PC-9 (cell line): ENCODE data around the gene CLCN3. TPM values are rescaled to one million over a fixed set of nuclear protein-coding genes. Genes with fewer than 3 reads are reported as not detected.

Experiments used
- BruUV-seq: library from RNA; stranded (reverse); fragments of 400-500 nt; replicated peaks from 2 replicates; lab custom pipeline; 2021; lab: Mats Ljungman, UMichigan
- CTCF ChIA-PET: fragments of 300-600 bp; sonication (Branson Sonifier 250); formaldehyde crosslinking; loops from one replicate; lab custom pipeline; 2022; ENCODE audit warnings: antibody characterized with exemption; lab: Charles Lee
- POLR2A ChIA-PET: fragments of 300-600 bp; sonication (Branson Sonifier 250); formaldehyde crosslinking; loops from one replicate; lab custom pipeline; 2022; ENCODE audit warnings: antibody characterized with exemption; ENCODE audit not compliant: unreplicated experiment; lab: Charles Lee
- DNase-seq, 2 experiments: peaks; one replicate each; pipeline versions ENCODE4 v3.0.0 to v3.0.0-alpha.2; 2015 to 2022; ENCODE audit warnings: mixed read lengths in 1 of 2
- H2AFZ ChIP-seq: fragments of 200-600 bp; sonication (generic); 2 replicates; pipeline ENCODE4 v1.8.1; 2017; ENCODE audit warnings: antibody characterized with exemption
- H3F3A ChIP-seq: fragments of 200-600 bp; sonication (generic); 2 replicates; pipeline ENCODE4 v1.8.1; 2017; ENCODE audit warnings: antibody characterized with exemption, mild to moderate bottlenecking, low read depth; ENCODE audit not compliant: insufficient read depth
- H3K27ac ChIP-seq: fragments of 200-600 bp; sonication (generic); 2 replicates; pipeline ENCODE4 v1.6.1; 2016; ENCODE audit warnings: mixed run types
- H3K27me3 ChIP-seq: fragments of 200-600 bp; sonication (generic); 2 replicates; pipeline ENCODE4 v1.6.1; 2016; ENCODE audit warnings: low read depth, mixed run types; ENCODE audit not compliant: insufficient read depth
- H3K36me3 ChIP-seq: fragments of 200-600 bp; sonication (generic); 2 replicates; pipeline ENCODE4 v1.6.1; 2016; ENCODE audit warnings: low read depth, mixed run types
- H3K4me1 ChIP-seq: fragments of 200-600 bp; sonication (generic); replicated peaks from 2 replicates; pipeline ENCODE4 v1.6.1; 2016; ENCODE audit warnings: mixed run types; ENCODE audit not compliant: insufficient read depth
- H3K4me2 ChIP-seq: fragments of 200-600 bp; sonication (generic); 2 replicates; pipeline ENCODE4 v1.6.1; 2017; ENCODE audit warnings: mixed run types
- H3K4me3 ChIP-seq: fragments of 200-600 bp; sonication (generic); 2 replicates; pipeline ENCODE4 v1.6.1; 2016; ENCODE audit warnings: mixed run types
- H3K79me2 ChIP-seq: fragments of 200-600 bp; sonication (generic); 2 replicates; pipeline ENCODE4 v1.6.1; 2017; ENCODE audit warnings: low read depth, mixed run types
- H3K9me2 ChIP-seq: fragments of 200-600 bp; sonication (generic); 2 replicates; pipeline ENCODE4 v1.8.1; 2017; ENCODE audit warnings: mild to moderate bottlenecking; ENCODE audit not compliant: insufficient read depth
- H3K9me3 ChIP-seq: fragments of 200-600 bp; sonication (generic); 2 replicates; pipeline ENCODE4 v1.8.1; 2016; ENCODE audit warnings: low read depth; ENCODE audit not compliant: insufficient read depth
- H4K20me1 ChIP-seq: fragments of 200-600 bp; sonication (generic); 2 replicates; pipeline ENCODE4 v1.8.1; 2017; ENCODE audit not compliant: insufficient read depth
- CTCF ChIP-seq: fragments of 200-600 bp; sonication (generic); conservative IDR thresholded peaks from 2 replicates; pipeline ENCODE4 v1.6.1; 2017; ENCODE audit warnings: mixed run types, antibody characterized with exemption, mild to moderate bottlenecking, moderate library complexity
- EZH2 ChIP-seq: fragments of 200-600 bp; sonication (generic); IDR thresholded peaks from 2 replicates; pipeline ENCODE4 v1.8.0; 2017; ENCODE audit warnings: antibody characterized with exemption, low read depth
- intact Hi-C: fragments of 100-400 bp; cut with micrococcal nuclease; formaldehyde crosslinking; loops from one replicate; pipeline ENCODE4 v1.10.0; 2022; ENCODE audit not compliant: unreplicated experiment
- total RNA-seq: library from RNA; stranded (reverse); gene quantifications from 2 replicates; pipeline ENCODE4 v1.2.3, GENCODE V29; 2021

Gene CLCN3
- total RNA-seq, 1 experiment from 2014 or later, result 51.6 TPM

- peaks cover 59% of the 10 kb centered on the region for H3K79me2 ChIP-seq
- CTCF ChIA-PET, result no interaction called here
- intact Hi-C loops, result loop anchor here (1.0 kb wide), 2 partner anchors 25 to 40 kb away; partner anchors contain the start of gene CLCN3
Measured at GRCh38 chr4:169659716-169660670, 39.6 kb downstream of the CLCN3 start.

GRCh38 chr4:169660929-169661328, 40.6 kb downstream of the CLCN3 start:
- BruUV-seq, result no TSS peak
- Histone ChIP-seq H4K20me1 (no peaks in the 10 kb centered on the region), H3K4me2 (peak overlapping the region; percentile 93), H3K79me2 (peaks cover 58% of the 10 kb centered on the region), H3K4me1 (peaks cover 47% of the 10 kb centered on the region), H3K9me3 (no peaks in the 10 kb centered on the region), H3K27ac (peak overlapping the region; percentile 98), H3K27me3 (no peaks in the 10 kb centered on the region), H2AFZ (no peak overlapping the region), H3K9me2 (no peaks in the 10 kb centered on the region; the same call in 1 of the 2 replicates), H3F3A (peaks cover 23% of the 10 kb centered on the region), H3K36me3 (no peaks in the 10 kb centered on the region), H3K4me3 (peak overlapping the region; percentile 68; the same call in 1 of the 2 replicates)
- TF ChIP-seq CTCF (no peak), EZH2 (no peak)
- CTCF ChIA-PET, result no interaction called here
- POLR2A ChIA-PET, result no interaction called here
- intact Hi-C loops, result loop anchor here (1.0 kb wide), 2 partner anchors 26 to 41 kb away; partner anchors contain the start of gene CLCN3
- no peak for DNase-seq

More at GRCh38 chr4:169659716-169660670, 39.6 kb downstream of the CLCN3 start:
- Histone ChIP-seq H3F3A (peaks cover 23% of the 10 kb centered on the region), H2AFZ (peak overlapping the region; percentile 75), H3K9me3 (no peaks in the 10 kb centered on the region), H3K4me2 (peak overlapping the region; percentile 93), H3K4me3 (peak overlapping the region; percentile 68), H3K9me2 (no peaks in the 10 kb centered on the region; the same call in 1 of the 2 replicates), H3K27ac (peak overlapping the region; percentile 98), H4K20me1 (no peaks in the 10 kb centered on the region), H3K4me1 (peaks cover 47% of the 10 kb centered on the region), H3K27me3 (no peaks in the 10 kb centered on the region), H3K36me3 (no peaks in the 10 kb centered on the region)
- BruUV-seq, result no TSS peak
- peak; percentile 77 to 97 for DNase-seq
- POLR2A ChIA-PET, result interaction anchor here (0.5 to 0.8 kb wide), 8 partner anchors 32 to 650 kb away, joined by 3 to 14 read pairs (median 5); partner anchors contain the start of gene CBR4
- TF ChIP-seq CTCF, result no peak
- TF ChIP-seq EZH2, result no peak

GRCh38 chr4:169661761-169662160, 41.4 kb downstream of the CLCN3 start:
- BruUV-seq, result no TSS peak
- DNase-seq, result no peak
- ChIA-PET POLR2A (interaction anchor here (0.5 kb wide), 1 partner anchor 393 kb away, joined by 3 read pairs; no protein-coding TSS in a partner anchor), CTCF (no interaction called here)
- Histone ChIP-seq H3K4me1 (peaks cover 47% of the 10 kb centered on the region), H3K27me3 (no peaks in the 10 kb centered on the region), H3F3A (peaks cover 23% of the 10 kb centered on the region), H3K36me3 (no peaks in the 10 kb centered on the region), H4K20me1 (no peaks in the 10 kb centered on the region), H3K79me2 (peaks cover 51% of the 10 kb centered on the region), H2AFZ (no peak overlapping the region), H3K27ac (peak overlapping the region; percentile 98), H3K9me3 (no peaks in the 10 kb centered on the region), H3K9me2 (no peaks in the 10 kb centered on the region; the same call in 1 of the 2 replicates), H3K4me3 (peak overlapping the region; percentile 68), H3K4me2 (peak overlapping the region; percentile 93)
- TF ChIP-seq EZH2 (no peak), CTCF (no peak)
- intact Hi-C loops, result no loop called here
